Renal cortex interstitium (tissue), 11 donors: ENCODE results near the gene SVOP. TPM values are rescaled to one million over a fixed set of nuclear protein-coding genes. Genes with fewer than 3 reads are reported as not detected.
"Not testable (repeated sequence)": the region's sequence is repeated elsewhere in the genome, so short reads cannot be mapped to it uniquely, and the experiment has no call there.

Source experiments
- DNase-seq, 11 donors: peaks; one replicate each; pipeline ENCODE4 v3.0.0-alpha.2; 2013; ENCODE audit warnings: low read depth in 9 of 11, low spot score in 4 of 11; ENCODE audit errors: extremely low read depth in 1 of 11
- polyA plus RNA-seq, 3 donors: library from polyadenylated mRNA; unstranded; fragments of 120-200 nt; gene quantifications; one replicate each; pipeline ENCODE4 v1.2.1, GENCODE V29; 2013; ENCODE audit not compliant: insufficient read length in 3 of 3

The SVOP gene
- polyA plus RNA-seq, 3 donors = 0.09 to 0.11 (median 0.10) TPM

DNA sequence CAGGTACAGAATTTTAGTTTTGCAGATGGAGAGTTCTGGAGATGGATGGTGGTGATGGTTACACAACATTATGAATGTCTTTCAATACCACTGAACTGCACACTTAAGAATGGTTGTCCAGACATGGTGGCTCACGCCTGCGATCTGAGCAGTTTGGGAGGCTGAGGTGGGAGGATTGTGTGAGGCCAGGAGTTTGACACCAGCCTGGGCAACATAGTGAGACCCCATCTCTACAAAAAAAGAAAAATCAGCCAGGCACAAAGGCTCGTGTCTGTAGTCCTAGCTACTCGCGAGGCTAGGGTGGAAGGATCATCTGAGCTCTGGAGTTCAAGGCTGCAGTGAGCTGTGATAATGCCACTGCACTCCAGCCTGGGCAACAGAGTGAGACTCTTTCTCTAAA lies 23.4 kb upstream of the SVOP start:
- DNase-seq = no peak

DNA sequence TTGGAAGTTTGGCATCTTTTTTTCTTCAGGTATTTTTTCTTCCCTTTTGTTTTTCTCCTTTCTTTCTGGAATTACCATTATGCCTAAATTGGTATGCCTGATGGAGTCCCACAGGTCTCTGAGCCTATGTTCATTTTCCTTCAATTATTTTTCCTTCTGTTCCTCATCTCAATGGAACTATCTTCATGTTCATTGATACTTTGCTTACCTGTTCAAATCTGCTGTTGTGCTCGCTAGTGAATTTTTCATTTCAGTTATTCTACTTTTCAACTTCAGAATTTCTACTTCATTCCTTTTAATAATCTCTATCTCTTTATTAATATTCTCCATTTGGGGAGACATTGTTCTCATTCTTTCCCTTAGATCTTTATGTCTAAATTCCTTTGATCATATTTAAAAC lies 16.1 kb upstream of the SVOP start:
- DNase-seq = no peak

DNA sequence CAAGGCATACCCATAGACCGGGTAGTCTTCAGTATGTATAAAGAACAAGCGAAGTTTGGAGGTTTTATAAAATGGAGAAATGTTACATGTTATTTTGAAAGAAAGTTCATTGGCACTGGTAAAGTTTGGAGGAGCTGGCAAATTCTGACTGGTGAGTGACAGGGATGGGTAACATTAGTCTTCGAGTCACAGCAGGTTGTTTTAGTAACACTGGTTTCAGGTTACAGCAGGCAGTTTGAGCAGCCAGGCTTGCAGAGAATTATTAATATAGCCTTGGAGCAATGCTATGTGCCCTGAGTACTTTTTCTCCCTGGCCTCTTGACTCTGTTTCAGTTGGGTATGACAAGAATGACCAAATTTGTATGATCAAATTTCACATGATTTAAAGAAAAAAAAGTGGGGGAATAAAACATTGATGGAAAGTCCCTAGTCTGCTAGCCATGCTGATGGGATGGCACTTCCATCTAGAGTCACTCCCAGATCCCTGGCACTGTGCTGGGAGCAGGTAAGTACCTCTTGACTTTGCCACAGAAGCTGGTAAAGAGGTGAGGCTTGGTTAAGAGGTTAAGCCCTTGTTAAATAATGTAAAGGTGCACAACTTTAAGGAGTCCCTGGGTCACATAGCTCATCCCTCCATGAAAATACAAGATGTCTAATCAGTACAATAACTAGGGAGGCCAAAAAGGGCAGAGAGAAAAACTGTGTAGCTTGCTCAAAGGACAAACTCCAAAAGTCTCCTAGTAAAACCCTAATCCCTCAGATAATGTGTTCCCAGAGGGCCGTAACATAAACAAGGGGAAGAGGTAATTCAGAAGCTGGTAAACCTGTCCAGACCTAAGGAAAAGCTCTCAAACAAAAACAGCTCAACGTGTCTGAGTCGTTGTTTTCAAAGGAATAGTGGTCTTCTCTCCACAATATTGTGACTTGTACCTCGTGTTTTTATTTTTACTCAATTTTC lies 12.7 kb upstream of the SVOP start:
- no peak for DNase-seq

DNA sequence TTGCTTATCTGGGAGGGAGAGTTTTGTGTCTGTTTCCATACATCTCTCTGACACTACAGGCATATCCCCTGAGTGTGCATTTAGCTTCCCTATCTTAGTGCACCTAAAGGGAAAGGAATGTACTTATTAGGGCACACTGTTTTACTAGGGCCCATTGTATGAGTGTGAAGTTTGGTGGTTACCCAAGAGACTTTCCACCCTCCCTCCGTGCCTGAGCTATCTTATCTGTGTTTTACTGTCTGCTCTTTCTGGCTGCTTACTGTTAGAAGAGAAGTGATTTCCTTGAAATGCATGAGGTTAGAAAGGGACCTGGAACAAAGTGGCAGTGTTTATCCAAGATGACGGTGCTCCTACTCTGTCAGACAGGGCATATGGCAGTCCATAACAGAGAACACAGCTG lies 8.5 kb upstream of the SVOP start:
- no peak for DNase-seq

GRCh38 chr12:109028624-109029023 lies 7.8 kb upstream of the SVOP start:
- not testable (repeated sequence) for DNase-seq

DNA sequence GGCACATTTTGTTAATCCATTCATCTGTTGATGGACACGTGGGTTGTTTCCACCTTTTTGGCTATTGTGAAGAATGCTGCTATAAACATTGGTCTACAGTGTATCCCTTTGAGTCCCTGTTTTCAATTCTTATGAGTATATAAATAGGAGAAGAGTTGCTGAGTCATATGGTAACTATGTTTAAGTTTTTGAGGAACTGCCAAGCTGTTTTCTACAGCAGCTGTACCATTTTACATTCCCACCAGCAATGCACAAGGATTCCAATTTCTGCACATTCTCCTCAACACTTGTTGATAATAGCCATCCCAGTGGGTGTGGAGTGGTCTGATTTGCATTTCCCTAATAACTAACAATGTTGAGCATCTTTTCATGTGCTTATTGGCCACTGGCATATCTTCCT lies 6.9 kb upstream of the SVOP start:
- DNase-seq = no peak

DNA sequence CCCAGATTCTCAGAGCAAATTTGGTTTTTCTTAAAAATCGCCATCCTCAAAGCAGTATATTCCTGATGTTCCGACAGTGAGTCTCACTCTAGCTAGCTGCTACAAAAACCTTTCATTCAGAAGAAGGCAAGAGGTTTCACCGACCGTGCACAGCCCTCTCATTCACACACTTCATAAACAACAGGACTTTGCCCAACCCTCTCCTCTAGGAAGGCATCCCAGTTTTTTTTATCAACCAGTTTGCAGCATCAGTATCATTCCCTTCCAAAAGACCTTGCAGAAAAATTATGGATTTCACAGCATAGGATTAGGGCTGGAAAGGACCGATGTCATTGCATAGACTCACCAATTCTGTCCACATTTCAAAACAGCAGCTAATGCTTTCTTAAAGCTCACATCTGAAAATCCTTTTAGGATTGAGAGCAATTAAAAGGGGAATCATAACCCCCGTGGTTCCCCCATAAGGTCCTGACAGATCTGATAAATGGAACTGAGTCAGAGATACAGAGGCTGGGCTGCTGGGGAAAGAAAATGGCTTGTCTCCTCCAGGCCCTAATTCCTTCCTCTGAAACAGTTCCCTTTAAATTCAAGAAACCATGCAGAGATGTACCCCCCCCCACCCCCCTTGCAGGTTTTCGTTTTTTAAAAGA lies 597 bp downstream of the SVOP start:
- no peak for DNase-seq

GRCh38 chr12:109018296-109018695 lies 2.6 kb downstream of the SVOP start:
- no peak for DNase-seq

- DNase-seq = no peak
These were observed 3.9 kb downstream of the SVOP start for GRCh38 chr12:109016978-109017377.

DNA sequence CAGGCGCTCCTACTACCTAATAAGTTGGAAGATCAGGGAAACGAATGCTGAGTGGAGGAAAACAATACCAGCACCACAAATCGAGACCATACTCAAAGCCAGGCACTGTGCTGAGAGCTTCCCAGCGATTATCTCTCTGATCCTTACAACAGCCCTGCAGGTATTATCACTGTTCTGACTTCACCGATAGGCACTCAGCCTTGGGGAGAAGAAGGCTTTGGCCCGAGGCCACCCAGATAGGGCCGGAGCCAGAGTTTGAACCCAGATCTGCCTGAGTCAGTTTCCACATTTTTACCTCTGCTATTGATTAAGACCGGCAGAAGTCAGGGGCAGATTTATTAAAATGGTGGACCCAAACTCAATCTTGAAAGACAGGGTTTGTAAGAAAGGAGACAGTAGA lies 4.9 kb downstream of the SVOP start:
- no peak for DNase-seq

DNA sequence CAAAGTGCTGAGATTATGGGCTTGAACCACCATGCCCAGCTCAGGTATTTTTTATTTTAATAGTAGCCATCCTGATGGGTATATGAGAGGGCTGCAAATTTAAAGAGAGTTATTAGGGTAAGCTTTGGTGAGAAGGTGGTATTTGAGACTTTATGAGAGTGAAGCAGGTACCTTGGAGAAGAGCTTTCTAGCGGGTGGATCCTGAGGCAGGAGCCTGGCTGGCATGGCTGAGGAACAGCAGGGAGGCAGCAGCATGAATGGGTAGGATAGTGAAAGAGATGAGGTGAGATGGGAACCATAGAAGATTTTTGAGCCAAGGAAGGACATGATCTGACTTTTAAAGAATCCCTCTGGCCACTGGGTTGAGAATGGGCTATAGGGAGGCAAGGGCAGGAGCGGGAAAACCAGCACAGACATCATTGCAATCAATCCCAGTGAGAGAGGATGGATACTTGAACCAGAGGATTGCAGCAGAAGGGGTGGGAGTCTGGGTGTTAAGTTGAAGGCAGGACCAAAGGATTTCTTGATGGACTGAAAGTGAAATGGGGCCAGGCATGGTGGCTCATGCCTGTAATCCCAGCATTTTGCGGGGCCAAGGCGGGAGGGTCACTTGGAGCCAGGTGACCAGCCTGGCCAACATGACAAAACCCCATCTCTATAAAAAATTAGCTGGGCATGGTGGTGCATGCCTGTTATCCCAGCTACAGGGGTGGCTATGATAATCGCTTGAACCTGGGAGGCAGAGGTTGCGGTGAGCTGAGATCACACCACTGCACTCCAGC lies 5.7 kb downstream of the SVOP start:
- DNase-seq = no peak

DNA sequence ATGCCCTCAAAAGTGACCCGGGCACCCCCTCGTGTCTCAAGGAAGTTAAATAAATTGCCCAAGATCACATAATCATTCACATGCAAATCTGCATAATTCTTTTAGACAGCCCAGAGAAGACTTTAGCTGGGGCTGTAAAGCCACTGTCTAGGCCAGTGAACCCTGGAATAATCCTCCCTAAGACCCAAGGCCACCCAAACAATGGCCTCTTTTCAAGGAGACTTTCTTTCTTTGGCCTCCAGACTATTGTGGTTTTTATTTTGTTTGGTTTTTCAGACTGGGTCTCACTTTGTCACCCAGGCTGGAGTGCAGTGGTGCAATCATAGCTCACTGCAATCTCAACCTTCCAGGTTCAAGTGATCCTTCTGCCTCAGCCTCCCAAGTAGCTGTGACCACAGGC lies 10.6 kb downstream of the SVOP start:
- peak in 2 of 11 donors; percentile 9 to 27 for DNase-seq

- peak in 2 of 11 donors; percentile 13 to 41 for DNase-seq
These were observed 11.1 kb downstream of the SVOP start for GRCh38 chr12:109009766-109010165.

GRCh38 chr12:109004017-109004416 lies 16.9 kb downstream of the SVOP start:
- DNase-seq = no peak

DNA sequence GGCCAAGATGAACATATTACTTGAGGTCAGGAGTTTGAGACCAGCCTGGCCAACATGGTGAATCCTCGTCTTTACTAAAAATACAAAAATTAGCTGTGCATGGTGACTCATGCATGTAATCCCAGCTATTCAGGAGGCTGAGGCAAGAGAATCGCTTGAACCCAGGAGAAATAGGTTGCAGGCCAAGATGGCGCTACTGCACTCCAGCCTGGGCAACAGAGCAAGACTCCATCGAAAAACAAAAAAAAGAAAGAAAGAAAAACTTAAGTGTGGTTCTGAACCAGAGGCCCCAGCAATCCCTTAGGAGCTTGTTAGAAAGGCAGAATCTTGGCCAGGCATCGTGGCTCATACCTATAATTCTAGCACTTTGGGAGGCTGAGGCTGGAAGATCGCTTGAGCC lies 24.5 kb downstream of the SVOP start:
- no peak for DNase-seq

- no peak for DNase-seq
These were observed 25.4 kb downstream of the SVOP start for GRCh38 chr12:108995370-108995992.

DNA sequence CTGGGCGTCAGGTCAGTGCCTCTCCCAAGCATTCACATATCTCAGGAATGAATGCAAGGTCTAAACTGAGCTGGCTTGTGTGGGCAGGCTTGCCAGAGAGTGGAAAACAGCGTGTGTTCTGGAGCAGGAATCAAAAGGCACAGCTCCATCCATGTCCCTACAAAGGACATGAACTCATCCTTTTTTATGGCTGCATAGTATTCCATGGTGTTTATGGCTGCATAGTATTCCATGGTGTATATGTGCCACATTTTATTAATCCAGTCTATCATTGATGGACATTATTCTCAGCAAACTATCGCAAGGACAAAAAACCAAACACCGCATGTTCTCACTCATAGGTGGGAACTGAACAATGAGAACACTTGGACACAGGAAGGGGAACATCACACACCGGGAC lies 30.8 kb downstream of the SVOP start:
- DNase-seq = not testable (repeated sequence)

- no peak for DNase-seq
These were observed 31.5 kb downstream of the SVOP start for GRCh38 chr12:108989376-108989775.

- DNase-seq = no peak
These were observed 35.1 kb downstream of the SVOP start for GRCh38 chr12:108985750-108986149.
